Effector memory CD4-positive, alpha-beta T cell (primary cell): ENCODE data around the gene ASXL1.

Source experiments
- DNase-seq, 3 donors: peaks; one replicate each; pipeline ENCODE4 v3.0.0-alpha.2; 2020
- H3K27ac ChIP-seq: 2 replicates; pipeline ENCODE4 v1.7.0; 2013; ENCODE audit warnings: mild to moderate bottlenecking, low read length, moderate library complexity; ENCODE audit not compliant: insufficient read depth, poor library complexity, severe bottlenecking
- H3K27me3 ChIP-seq: replicated peaks from 2 replicates; pipeline ENCODE4 v1.7.0; 2013; ENCODE audit warnings: mild to moderate bottlenecking, low read length; ENCODE audit not compliant: insufficient read depth, control insufficient read depth, poor library complexity, severe bottlenecking
- H3K36me3 ChIP-seq: 2 replicates; pipeline ENCODE4 v1.7.0; 2013; ENCODE audit warnings: mild to moderate bottlenecking, low read length, moderate library complexity; ENCODE audit not compliant: control insufficient read depth, insufficient read depth
- H3K4me1 ChIP-seq: 2 replicates; pipeline ENCODE4 v1.7.0; 2013; ENCODE audit warnings: low read length, mild to moderate bottlenecking; ENCODE audit not compliant: control insufficient read depth, insufficient read depth, poor library complexity, severe bottlenecking
- H3K4me3 ChIP-seq: 2 replicates; pipeline ENCODE4 v1.7.0; 2013; ENCODE audit warnings: low read length, low read depth, mild to moderate bottlenecking; ENCODE audit not compliant: insufficient read depth, poor library complexity, severe bottlenecking
- H3K9me3 ChIP-seq: 2 replicates; pipeline ENCODE4 v1.7.0; 2013; ENCODE audit warnings: mild to moderate bottlenecking, low read length, moderate library complexity; ENCODE audit not compliant: control insufficient read depth

ASXL1 gene

DNA sequence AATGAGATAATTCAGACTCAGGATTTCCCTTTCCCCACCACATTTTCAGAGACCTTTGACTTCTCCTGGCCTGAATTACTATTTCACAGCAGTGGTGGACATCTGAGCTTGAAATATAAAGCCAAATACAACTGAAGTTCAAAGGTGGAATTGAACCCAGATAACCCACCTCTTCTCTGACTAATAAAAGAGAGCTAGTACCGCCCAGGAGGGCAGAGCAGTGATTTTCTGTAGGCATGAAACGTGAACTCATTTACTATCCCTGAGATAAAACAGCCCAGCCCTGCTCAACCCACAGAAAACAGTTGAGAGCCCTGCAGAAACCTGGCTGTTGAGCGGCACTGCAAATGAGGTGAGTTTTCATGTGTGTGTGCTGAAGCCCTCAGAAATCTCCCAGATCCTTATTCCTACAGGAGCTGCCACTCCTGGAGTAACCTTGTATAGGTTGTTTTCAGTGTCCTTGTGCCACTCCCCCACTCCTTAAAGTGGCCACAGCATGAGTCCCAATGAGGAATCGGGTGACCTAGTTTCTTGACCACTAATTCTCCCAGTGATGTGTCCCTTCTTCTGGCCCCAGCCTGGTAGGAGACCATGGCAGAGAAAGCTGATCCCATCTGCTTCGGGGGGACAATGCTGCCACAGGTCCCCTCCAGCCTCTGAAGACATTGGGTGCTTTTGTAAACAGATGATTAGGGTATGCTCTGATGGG is 127.8 kb downstream of the ASXL1 start:
- DNase-seq: no peak
- Histone ChIP-seq H3K27ac (peak overlapping the region; percentile 67), H3K4me1 (peaks cover 20% of the 10 kb centered on the region), H3K4me3 (no peak overlapping the region), H3K36me3 (peaks cover 6% of the 10 kb centered on the region), H3K27me3 (no peaks in the 10 kb centered on the region), H3K9me3 (no peaks in the 10 kb centered on the region)

DNA sequence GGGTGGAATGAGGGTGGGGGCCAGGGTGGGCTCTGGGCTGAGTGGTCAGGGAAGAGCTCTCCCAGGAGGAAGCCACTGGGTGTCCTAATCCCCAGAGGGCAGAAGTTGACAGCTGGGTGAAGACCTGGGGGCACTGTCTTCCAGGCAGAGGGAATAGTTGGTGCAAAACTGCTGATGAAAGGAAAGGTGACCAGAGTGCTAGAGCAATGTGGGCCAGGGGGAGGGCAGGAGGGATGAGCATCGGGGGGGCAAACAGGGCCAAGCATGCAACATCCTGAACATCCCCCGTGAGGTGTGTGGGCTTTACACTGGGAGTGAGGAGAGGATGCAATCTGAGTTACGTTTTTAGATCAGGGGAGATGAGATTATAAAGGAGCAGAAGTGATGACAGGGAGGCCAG is 129.2 kb downstream of the ASXL1 start:
- Histone ChIP-seq H3K4me1 (peaks cover 12% of the 10 kb centered on the region), H3K4me3 (no peak overlapping the region), H3K27ac (no peak overlapping the region), H3K36me3 (peaks cover 12% of the 10 kb centered on the region), H3K27me3 (no peaks in the 10 kb centered on the region), H3K9me3 (no peaks in the 10 kb centered on the region)
- no peak for DNase-seq

DNA sequence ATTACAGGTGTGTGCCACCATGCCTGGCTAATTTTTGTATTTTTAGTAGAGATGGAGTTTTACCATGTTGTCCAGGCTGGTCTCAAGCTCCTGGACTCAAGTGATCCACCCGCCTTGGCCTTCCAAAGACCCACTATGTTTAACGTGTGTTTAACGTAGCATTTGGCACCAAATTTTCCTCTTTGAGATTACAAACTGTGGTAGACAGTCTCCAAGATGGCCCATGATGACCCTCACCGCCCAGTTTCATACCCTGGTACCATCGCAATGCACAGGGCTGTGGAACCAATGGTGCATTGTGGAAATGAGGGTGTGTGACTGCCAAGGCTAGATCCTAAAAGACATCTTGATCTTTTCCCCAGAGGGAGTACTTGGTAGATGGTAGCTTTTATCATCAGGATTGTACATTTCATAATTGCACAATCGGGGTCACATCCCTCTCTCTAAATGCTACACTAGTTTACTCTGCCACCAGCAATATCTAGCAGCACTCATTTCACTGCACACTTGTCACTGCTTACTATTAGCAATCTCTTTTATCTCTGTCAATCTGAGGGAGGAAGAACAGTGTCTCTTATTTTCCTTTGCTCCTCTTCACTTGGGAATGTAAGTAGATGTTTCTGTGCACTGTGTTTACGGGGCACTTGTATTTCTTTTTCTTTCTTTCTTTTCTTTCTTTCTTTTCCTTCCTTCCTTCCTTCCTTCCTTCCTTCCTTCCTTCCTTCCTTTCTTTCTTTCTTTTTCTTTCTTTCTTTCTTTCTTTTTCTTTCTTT is 130.1 kb downstream of the ASXL1 start:
- H3K27me3 ChIP-seq: no peaks in the 10 kb centered on the region
- H3K27ac ChIP-seq: no peak overlapping the region
- no peaks in the 10 kb centered on the region for H3K9me3 ChIP-seq
- H3K36me3 ChIP-seq: peaks cover 18% of the 10 kb centered on the region
- H3K4me3 ChIP-seq: no peak overlapping the region
- H3K4me1 ChIP-seq: peaks cover 11% of the 10 kb centered on the region
- no peak for DNase-seq
